ENCODE measurements around the gene RNASEH2C. TPM values are rescaled to one million over a fixed set of nuclear protein-coding genes. Genes with fewer than 3 reads are reported as not detected.
A peak's percentile ranks its signal among the peaks of the same experiment; 100 is the strongest.

The RNASEH2C gene
- total RNA-seq, 1 donor from 2014 or later: 38.6 TPM

- no peak for TF ChIP-seq CTCF (IDR thresholded peaks at IDR 0.05; ENCODE audit: unreplicated experiment)
These were observed 2.1 kb downstream of the RNASEH2C start for GRCh38 chr11:65718531-65718930.

GRCh38 chr11:65717906-65718305, 2.7 kb downstream of the RNASEH2C start:
- Mint-ChIP-seq H3K27me3 (ENCODE audit: unreplicated experiment) (peaks cover 16% of the 10 kb centered on the region), H3K9me3 (ENCODE audit: unreplicated experiment) (no peaks in the 10 kb centered on the region), H3K4me1 (ENCODE audit: unreplicated experiment) (peaks cover 2% of the 10 kb centered on the region), H3K27ac (ENCODE audit: unreplicated experiment) (peak overlapping the region; percentile 16), H3K4me3 (ENCODE audit: unreplicated experiment) (no peak overlapping the region), H3K36me3 (ENCODE audit: low read depth, unreplicated experiment) (peaks cover 35% of the 10 kb centered on the region)
- TF ChIP-seq CTCF (IDR thresholded peaks at IDR 0.05; ENCODE audit: unreplicated experiment): no peak
- no peak for DNase-seq (ENCODE audit: low spot score)

More at GRCh38 chr11:65718531-65718930, 2.1 kb downstream of the RNASEH2C start:
- no peaks in the 10 kb centered on the region for H3K9me3 Mint-ChIP-seq (ENCODE audit: unreplicated experiment)
- DNase-seq (ENCODE audit: low spot score): no peak
- H3K36me3 Mint-ChIP-seq (ENCODE audit: low read depth, unreplicated experiment): peaks cover 34% of the 10 kb centered on the region
- H3K4me1 Mint-ChIP-seq (ENCODE audit: unreplicated experiment): peaks cover 2% of the 10 kb centered on the region
- H3K4me3 Mint-ChIP-seq (ENCODE audit: unreplicated experiment): peak overlapping the region; percentile 59
- no peak overlapping the region for H3K27ac Mint-ChIP-seq (ENCODE audit: unreplicated experiment)
- peaks cover 14% of the 10 kb centered on the region for H3K27me3 Mint-ChIP-seq (ENCODE audit: unreplicated experiment)

- Mint-ChIP-seq H3K9me3 (ENCODE audit: unreplicated experiment) (no peaks in the 10 kb centered on the region), H3K36me3 (ENCODE audit: low read depth, unreplicated experiment) (peaks cover 35% of the 10 kb centered on the region), H3K4me3 (ENCODE audit: unreplicated experiment) (peak overlapping the region; percentile 61), H3K4me1 (ENCODE audit: unreplicated experiment) (peaks cover 6% of the 10 kb centered on the region), H3K27me3 (ENCODE audit: unreplicated experiment) (peaks cover 19% of the 10 kb centered on the region), H3K27ac (ENCODE audit: unreplicated experiment) (peak overlapping the region; percentile 48)
- TF ChIP-seq CTCF (IDR thresholded peaks at IDR 0.05; ENCODE audit: unreplicated experiment): no peak
- no peak for DNase-seq (ENCODE audit: low spot score)
These were observed 3.7 kb downstream of the RNASEH2C start for GRCh38 chr11:65716774-65717405.

- Mint-ChIP-seq H3K4me1 (ENCODE audit: unreplicated experiment) (peaks cover 9% of the 10 kb centered on the region), H3K4me3 (ENCODE audit: unreplicated experiment) (peak overlapping the region; percentile 31), H3K9me3 (ENCODE audit: unreplicated experiment) (no peaks in the 10 kb centered on the region), H3K36me3 (ENCODE audit: low read depth, unreplicated experiment) (peaks cover 35% of the 10 kb centered on the region), H3K27me3 (ENCODE audit: unreplicated experiment) (peaks cover 17% of the 10 kb centered on the region), H3K27ac (ENCODE audit: unreplicated experiment) (no peak overlapping the region)
- DNase-seq (ENCODE audit: low spot score): no peak
- TF ChIP-seq CTCF (IDR thresholded peaks at IDR 0.05; ENCODE audit: unreplicated experiment): no peak
These were observed 4.3 kb downstream of the RNASEH2C start for GRCh38 chr11:65716302-65716701.

GRCh38 chr11:65714433-65714832, 6.2 kb downstream of the RNASEH2C start:
- Mint-ChIP-seq H3K9me3 (ENCODE audit: unreplicated experiment) (no peaks in the 10 kb centered on the region), H3K4me3 (ENCODE audit: unreplicated experiment) (peak overlapping the region; percentile 26), H3K27me3 (ENCODE audit: unreplicated experiment) (peaks cover 17% of the 10 kb centered on the region), H3K4me1 (ENCODE audit: unreplicated experiment) (peaks cover 9% of the 10 kb centered on the region), H3K27ac (ENCODE audit: unreplicated experiment) (no peak overlapping the region), H3K36me3 (ENCODE audit: low read depth, unreplicated experiment) (peaks cover 35% of the 10 kb centered on the region)
- TF ChIP-seq CTCF (IDR thresholded peaks at IDR 0.05; ENCODE audit: unreplicated experiment): no peak
- no peak for DNase-seq (ENCODE audit: low spot score)

All from endothelial cell (in vitro differentiated cells).